Measurements from ENCODE around the gene EDEM2. TPM values are rescaled to one million over a fixed set of nuclear protein-coding genes. Genes with fewer than 3 reads are reported as not detected.
"Not testable (repeated sequence)": the region's sequence is repeated elsewhere in the genome, so short reads cannot be mapped to it uniquely, and the experiment has no call there.

EDEM2 gene
- total RNA-seq, 3 donors from 2014 or later, result 17.9 to 32.1 (median 22.5) TPM

- intact Hi-C loops (cut with DNase I, micrococcal nuclease), result no loop called here
- ATAC-seq (no peak), DNase-seq (no peak)
- H3K4me3 ChIP-seq, result no peak overlapping the region
- H3K36me3 ChIP-seq (ENCODE audit: low read depth), result no peaks in the 10 kb centered on the region
- no peak for TF ChIP-seq CTCF (IDR thresholded peaks at IDR 0.05)
- no peaks in the 10 kb centered on the region for H3K9me3 ChIP-seq
- H3K4me1 ChIP-seq (ENCODE audit: low read depth), result peaks cover 16% of the 10 kb centered on the region
These were observed 43.4 kb upstream of the EDEM2 start for GRCh38 chr20:35190556-35190955.

GRCh38 chr20:35189223-35189622 is 42.1 kb upstream of the EDEM2 start:
- DNase-seq; H3K4me3 ChIP-seq; intact Hi-C loops (cut with DNase I, micrococcal nuclease); H3K9me3 ChIP-seq; ATAC-seq; H3K36me3 ChIP-seq (ENCODE audit: low read depth): not testable (repeated sequence)
- peaks cover 16% of the 10 kb centered on the region for H3K4me1 ChIP-seq (ENCODE audit: low read depth)

GRCh38 chr20:35187584-35188190 is 40.6 kb upstream of the EDEM2 start:
- TF ChIP-seq CTCF (IDR thresholded peaks at IDR 0.05), result no peak
- Histone ChIP-seq H3K36me3 (ENCODE audit: low read depth) (no peaks in the 10 kb centered on the region), H3K4me1 (ENCODE audit: low read depth) (peaks cover 10% of the 10 kb centered on the region), H3K9me3 (no peaks in the 10 kb centered on the region), H3K4me3 (no peak overlapping the region)
- no peak for ATAC-seq
- intact Hi-C loops (cut with DNase I, micrococcal nuclease), result no loop called here
- no peak for DNase-seq

- H3K4me3 ChIP-seq; H3K36me3 ChIP-seq (ENCODE audit: low read depth); H3K9me3 ChIP-seq; DNase-seq; intact Hi-C loops (cut with DNase I, micrococcal nuclease); ATAC-seq; H3K4me1 ChIP-seq (ENCODE audit: low read depth): not testable (repeated sequence)
These were observed 39.7 kb upstream of the EDEM2 start for GRCh38 chr20:35186691-35187289.

GRCh38 chr20:35181731-35182130 is 34.6 kb upstream of the EDEM2 start:
- intact Hi-C loops (cut with DNase I, micrococcal nuclease), result no loop called here
- no peak for DNase-seq

GRCh38 chr20:35180266-35180665 is 33.1 kb upstream of the EDEM2 start:
- intact Hi-C loops (cut with DNase I, micrococcal nuclease), result no loop called here
- no peak for DNase-seq
- no peak overlapping the region for H3K4me3 ChIP-seq
- H3K4me1 ChIP-seq (ENCODE audit: low read depth), result no peaks in the 10 kb centered on the region
- H3K36me3 ChIP-seq (ENCODE audit: low read depth), result no peaks in the 10 kb centered on the region
- no peaks in the 10 kb centered on the region for H3K9me3 ChIP-seq
- no peak for ATAC-seq
- TF ChIP-seq CTCF (IDR thresholded peaks at IDR 0.05), result no peak

More at GRCh38 chr20:35181731-35182130, 34.6 kb upstream of the EDEM2 start:
- H3K9me3 ChIP-seq, result no peaks in the 10 kb centered on the region
- H3K4me3 ChIP-seq, result no peak overlapping the region
- ATAC-seq, result no peak
- no peaks in the 10 kb centered on the region for H3K36me3 ChIP-seq (ENCODE audit: low read depth)
- TF ChIP-seq CTCF (IDR thresholded peaks at IDR 0.05), result no peak
- no peaks in the 10 kb centered on the region for H3K4me1 ChIP-seq (ENCODE audit: low read depth)

All from mucosa of descending colon (tissue), 3 donors.